Left lobe of liver (tissue), 2 donors: ENCODE data around the gene ANKRD22. TPM values are rescaled to one million over a fixed set of nuclear protein-coding genes. Genes with fewer than 3 reads are reported as not detected.
"Not testable (repeated sequence)": the region's sequence is repeated elsewhere in the genome, so short reads cannot be mapped to it uniquely, and the experiment has no call there.

Experiments used
- ATAC-seq: fragments of 200-7000 bp; cut with Tn5 transposase; one replicate; pipeline ENCODE4 v1.9.1; 2020; ENCODE audit warnings: mild to moderate bottlenecking, moderate library complexity
- DNase-seq: peaks from one replicate; pipeline ENCODE4 v3.0.0-alpha.2; 2020; ENCODE audit warnings: low spot score
- total RNA-seq: library from RNA; stranded (reverse); gene quantifications from one replicate; pipeline ENCODE4 v1.2.1, GENCODE V29; 2021
- donor health status: DM: no; HTN: no; CAD: no; lungs with moderate emphysema.
- donor health status: DM: no; HTN: yes; CAD: no.

Gene ANKRD22
- total RNA-seq, 1 donor from 2014 or later, result not detected

DNA sequence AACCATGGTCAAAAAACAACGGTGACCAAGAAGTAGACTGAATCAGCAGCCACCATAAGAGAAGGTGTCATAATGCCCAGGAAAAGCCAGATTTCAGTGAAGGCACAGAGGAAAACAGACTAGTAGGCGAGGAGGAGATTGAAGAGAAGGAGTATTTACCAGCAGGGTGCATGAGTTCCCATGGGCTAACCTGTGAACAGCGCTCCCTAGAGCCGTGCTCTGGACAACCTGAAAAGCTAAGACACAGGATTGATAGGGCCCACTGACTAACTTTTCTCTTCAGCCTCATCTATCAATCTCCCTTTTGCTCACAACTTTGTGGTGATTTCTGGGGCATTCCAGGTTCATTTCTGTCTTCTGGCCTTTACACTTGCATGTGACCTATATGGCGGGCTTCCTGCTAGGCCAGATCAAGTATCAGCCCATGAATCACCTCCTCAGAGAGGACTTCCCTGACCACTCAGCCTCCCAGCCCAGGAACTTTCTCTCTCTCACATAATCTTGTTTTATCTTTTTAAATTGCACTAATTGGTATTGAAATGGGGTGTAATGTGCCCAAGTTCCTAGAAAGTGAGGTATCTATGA, 12.8 kb downstream of the ANKRD22 start:
- DNase-seq (no peak), ATAC-seq (no peak)

DNA sequence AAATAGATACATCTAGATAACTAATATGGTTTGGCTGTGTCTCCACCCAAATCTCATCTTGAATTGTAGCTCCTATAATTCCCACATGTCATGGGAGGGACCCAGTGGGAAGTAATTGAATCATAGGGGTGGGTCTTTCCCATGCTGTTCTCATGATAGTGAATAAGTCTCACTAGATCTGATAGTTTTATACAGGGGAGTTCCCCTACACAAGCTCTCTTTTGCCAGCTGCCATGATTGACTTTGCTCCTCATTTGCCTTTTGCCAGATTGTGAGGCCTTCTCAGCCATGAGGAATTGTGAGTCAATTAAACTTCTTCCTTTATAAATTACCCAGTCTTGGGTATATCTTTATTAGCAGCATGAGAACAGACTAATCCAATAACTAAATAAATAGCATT, 14.0 kb downstream of the ANKRD22 start:
- not testable (repeated sequence) for DNase-seq, ATAC-seq

DNA sequence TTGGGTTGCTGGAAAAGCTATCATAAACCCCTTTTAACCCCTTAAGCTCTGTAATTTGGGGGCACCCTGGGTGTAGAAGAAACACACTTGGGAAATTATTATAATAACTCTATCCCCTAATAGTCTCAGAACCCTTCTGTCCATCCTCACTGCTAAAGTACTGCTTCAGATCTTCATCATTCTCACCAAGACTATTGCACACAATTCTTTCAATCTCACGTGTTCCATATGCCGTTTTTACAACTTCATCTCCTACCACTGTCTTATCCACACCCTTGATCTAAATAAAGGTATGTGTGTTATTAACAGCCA, 15.8 kb downstream of the ANKRD22 start:
- peak; percentile 3 for ATAC-seq
- DNase-seq, result no peak

- ATAC-seq (peak; percentile 97), DNase-seq (peak; percentile 86)
These were observed 16.3 kb downstream of the ANKRD22 start for GRCh38 chr10:88835096-88835909.

DNA sequence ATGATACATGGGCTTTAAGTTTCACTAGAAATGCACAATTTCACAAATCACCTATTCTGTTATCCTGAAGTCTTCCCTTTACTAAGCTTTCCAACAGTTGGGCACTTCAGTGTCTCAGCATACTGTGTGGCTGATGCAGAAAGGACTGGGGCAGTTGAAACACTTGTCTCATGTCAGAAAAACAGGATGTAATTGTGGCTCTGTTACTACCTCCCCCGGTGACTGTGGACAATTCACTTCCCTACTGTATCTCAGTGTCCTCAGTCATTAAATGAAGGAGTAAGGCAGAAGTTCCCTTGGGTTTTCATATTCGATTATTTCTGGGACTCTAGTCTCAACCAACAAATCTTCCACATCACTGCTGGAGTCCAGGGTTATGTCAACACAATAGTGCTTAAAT, 17.9 kb downstream of the ANKRD22 start:
- ATAC-seq (no peak), DNase-seq (no peak)

DNA sequence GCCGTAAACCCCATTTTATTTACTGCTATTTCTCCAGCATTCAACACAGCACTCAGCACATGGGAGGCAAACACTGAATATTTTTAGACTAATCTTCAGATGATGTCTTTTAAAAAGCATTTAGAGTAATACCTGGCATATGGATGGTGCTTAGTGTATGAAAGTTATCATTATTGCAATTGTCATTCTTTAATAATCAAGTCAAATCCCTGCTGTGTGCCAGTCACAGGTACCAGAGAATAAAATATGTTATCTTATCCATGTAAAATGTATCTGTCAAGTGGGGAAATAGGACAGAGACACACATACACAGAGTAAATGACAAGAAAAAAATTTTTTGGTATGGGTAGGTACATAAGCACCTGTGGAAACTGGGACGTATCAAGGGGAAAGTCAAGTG, 18.5 kb downstream of the ANKRD22 start:
- no peak for DNase-seq
- no peak for ATAC-seq

DNA sequence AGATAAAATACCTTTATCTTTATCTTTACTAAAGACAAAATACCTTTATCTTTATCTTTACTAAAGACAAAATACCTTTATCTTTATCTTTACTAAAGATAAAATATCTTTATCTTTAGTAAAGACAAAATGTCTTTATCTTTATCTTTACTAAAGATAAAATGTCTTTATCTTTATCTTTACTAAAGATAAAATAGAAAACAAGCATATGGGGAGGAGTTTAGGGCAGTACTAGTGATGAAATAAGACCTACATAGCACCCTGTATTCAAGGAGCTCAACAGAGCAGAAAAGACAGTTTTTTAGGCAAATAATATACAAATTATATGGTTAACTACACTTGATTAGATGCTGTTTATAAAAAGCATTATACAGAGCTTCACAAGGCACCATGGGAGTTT, 19.3 kb downstream of the ANKRD22 start:
- ATAC-seq (no peak), DNase-seq (no peak)

GRCh38 chr10:88831709-88832108, 19.9 kb downstream of the ANKRD22 start:
- ATAC-seq (no peak), DNase-seq (no peak)

- ATAC-seq (no peak), DNase-seq (no peak)
These were observed 20.9 kb downstream of the ANKRD22 start for GRCh38 chr10:88830643-88831268.

DNA sequence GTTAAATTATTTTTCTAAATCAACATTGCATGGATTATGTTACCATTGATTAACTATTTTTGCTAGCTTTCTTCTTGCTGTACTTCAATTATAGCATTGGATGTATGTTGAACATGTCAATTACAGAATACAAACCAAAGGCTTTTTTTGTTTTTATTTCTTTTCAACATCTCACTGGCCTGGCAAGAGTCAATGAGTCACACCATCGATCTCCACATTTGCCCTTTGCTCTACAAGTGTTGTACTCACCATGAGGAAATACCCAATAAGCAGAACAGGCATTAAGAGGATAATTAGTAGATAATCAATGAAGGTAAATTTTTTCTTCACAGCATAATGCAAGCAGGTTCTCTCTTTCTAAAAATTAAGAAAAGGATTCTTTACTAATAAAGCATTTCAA, 23.3 kb downstream of the ANKRD22 start:
- no peak for DNase-seq
- peak; percentile 54 for ATAC-seq

GRCh38 chr10:88827671-88828070, 24.0 kb downstream of the ANKRD22 start:
- no peak for ATAC-seq
- DNase-seq, result no peak

DNA sequence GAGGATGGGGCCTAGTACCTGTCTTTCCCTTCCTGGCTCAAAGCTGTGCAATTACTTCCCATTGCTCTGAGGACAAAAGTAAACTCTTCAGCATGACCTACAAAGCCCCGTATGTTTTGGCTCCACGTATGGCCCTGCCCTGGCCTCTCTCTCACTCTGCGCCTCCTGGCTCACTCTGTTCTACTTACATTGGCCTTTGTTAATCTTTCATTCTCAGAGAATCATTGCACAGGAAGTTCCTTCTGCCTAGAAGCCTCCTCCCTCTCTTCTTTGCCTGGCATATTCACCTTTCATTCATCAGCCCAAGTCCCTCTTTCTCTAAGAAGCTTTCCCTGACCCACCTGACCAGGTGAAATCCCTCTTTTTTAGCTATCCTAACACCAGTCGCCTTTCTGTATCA, 25.3 kb downstream of the ANKRD22 start:
- no peak for ATAC-seq

GRCh38 chr10:88820748-88821401, 30.8 kb downstream of the ANKRD22 start:
- ATAC-seq, result no peak

More for the DNA sequence above, 25.3 kb downstream of the ANKRD22 start:
- DNase-seq, result no peak

DNA sequence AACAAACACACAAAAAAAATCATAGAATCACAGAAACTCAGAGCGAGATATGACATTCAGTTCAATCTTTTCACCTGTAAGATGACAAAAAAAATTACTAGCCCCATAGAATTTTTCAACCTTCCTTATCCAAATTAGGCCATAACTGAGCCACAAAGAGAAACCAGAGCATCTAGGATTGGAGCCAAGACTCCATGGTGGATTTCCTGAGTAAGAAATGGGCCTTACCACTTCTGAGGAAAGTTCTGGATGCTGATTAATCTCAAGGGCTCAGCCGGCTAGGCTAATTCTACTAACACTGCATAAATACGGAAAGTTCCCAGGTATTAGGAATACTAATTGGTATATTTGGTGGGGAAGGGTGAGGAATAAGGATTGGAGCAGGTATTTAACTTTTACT, 32.4 kb downstream of the ANKRD22 start:
- no peak for DNase-seq
- no peak for ATAC-seq

More at GRCh38 chr10:88820748-88821401, 30.8 kb downstream of the ANKRD22 start:
- DNase-seq, result no peak

DNA sequence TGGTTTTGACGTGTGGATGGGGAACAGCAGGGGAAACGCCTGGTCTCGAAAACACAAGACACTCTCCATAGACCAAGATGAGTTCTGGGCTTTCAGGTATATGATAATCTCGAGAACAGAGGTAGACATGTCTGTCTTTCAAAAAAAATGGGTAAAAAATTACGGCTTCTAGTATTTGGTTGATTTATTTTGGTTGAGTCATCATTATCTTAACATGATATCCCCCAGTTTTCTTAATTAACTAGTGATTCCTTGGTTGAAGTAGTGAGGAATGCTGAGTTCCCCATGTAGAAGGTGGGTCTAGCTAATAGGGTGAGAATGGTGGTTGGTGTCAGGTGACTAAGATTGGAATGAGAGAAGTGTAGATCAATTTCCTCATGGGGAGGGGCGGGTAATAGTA, 38.4 kb downstream of the ANKRD22 start:
- DNase-seq (no peak), ATAC-seq (no peak)

DNA sequence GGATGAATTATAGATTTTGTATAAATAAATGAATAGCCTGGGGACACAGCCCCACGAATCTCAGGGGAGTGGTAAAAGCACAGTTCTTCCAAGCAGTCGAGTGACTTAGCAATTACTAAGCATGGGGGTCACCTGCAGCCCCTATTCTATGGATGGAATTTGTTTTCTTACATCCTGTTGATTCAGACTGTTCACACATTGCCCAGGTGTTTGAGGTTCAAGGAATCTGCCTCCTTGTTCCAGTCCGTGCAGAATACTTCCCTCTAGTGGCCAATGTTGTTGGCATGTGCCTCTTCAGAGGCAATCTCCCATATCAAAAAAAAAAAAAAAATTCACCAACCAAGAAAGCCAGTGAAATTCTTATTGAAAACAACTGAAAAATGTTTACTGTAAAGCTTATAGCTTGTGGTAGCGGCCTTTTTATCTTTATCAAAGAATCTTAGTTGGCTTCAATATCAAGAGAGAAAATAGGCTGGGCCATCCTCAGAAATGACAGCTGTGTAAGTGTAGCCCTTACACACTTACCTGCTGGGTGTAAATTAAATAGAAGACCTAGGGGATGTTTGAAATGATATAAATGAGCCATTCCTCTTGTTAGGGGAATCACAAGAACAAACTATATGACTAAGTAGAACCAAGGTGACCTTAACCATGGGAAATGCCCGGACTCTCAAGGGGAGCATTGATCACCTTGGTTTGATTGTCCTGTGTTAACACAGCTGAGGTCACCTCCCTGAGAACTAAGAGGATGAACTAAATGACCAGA, 41.3 kb downstream of the ANKRD22 start:
- ATAC-seq (peak; percentile 91), DNase-seq (no peak)

- ATAC-seq (no peak), DNase-seq (no peak)
These were observed 42.0 kb downstream of the ANKRD22 start for GRCh38 chr10:88809621-88810020.

DNA sequence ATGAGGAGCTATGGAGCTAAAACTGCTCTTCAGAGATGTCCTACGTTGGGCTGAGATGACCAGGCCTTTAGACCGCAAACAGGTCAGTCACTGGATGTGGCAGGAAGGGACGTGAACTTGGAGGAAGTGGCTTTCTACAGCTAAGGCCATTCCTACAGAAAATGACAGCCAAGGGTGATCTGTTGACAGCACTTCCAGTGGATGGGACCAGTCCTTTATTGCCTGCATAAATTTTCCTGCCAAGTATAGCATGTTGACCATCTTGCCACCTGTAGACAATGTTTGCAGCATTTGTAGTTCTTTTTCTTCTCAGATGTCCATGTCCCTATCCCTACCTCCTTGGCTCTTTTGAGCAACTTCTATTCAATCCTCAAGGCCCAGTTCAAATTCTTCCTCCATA, 45.7 kb downstream of the ANKRD22 start:
- ATAC-seq, result no peak

DNA sequence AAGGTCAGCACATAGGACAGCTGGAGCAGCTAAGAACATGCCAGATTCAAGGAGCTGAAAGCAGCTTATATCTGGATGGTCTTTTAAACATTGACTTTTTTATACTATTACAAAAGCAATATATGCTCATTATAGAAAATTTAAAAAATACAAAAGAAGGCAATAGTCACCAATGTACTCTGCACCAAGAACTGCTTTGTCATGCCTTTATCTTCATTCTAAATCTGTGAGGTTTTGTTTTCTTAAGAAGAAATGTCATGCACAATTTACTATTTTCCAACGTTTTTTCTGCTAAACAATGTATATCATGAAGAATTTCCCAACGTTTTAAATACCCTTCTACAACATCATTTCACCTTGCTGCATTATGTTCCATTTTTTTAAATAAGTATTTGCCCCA, 46.3 kb downstream of the ANKRD22 start:
- DNase-seq (no peak), ATAC-seq (no peak)

More for the DNA sequence above, 45.7 kb downstream of the ANKRD22 start:
- no peak for DNase-seq

- no peak for DNase-seq
- no peak for ATAC-seq
These were observed 47.4 kb downstream of the ANKRD22 start for GRCh38 chr10:88804083-88804812.
